ENCODE measurements around the gene PCBP3. TPM values are rescaled to one million over a fixed set of nuclear protein-coding genes. Genes with fewer than 3 reads are reported as not detected.

PCBP3 gene
- total RNA-seq, 1 donor from 2014 or later: 5.0 TPM

DNA sequence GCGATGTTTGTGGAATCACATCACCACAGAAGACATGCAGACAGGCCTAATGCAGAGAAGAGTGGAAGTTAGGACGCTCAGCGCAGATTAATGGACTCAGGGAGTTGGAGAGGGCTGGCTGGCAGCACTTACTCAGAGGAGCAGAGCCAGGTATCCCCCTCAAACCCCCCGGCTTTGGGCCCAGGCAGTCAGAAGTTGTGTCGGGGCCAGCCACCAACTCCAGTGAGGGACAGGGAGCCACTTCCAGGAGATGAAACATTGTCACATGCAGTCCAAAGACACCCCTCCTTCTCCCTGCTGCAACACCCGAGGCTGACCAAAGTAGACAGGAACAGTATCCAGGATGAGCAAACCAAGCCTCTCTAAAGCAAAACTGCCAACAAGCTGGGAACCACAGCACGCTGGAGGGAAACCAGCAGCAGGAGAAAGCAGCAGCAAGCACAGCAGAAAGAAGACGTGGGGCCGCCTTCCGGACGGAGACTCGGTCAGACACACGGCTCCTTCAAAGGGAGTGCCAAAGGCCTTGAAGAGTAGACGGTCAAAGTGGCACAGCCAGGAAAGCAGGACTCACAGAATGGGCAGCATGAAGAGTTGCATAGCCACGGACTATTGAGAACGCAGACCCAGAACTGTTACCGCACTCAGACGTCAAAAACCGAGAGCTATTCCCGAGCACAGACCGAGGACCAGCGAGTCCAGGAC, 149.3 kb downstream of the PCBP3 start:
- H3K4me3 Mint-ChIP-seq: no peak overlapping the region
- no peak for DNase-seq (ENCODE audit: low spot score in 2 of 2, unreplicated experiment in 2 of 2)
- peaks cover 50% of the 10 kb centered on the region for H3K27me3 Mint-ChIP-seq (ENCODE audit: low read depth)
- H3K4me1 Mint-ChIP-seq: no peaks in the 10 kb centered on the region
- TF ChIP-seq, protein P1, sequence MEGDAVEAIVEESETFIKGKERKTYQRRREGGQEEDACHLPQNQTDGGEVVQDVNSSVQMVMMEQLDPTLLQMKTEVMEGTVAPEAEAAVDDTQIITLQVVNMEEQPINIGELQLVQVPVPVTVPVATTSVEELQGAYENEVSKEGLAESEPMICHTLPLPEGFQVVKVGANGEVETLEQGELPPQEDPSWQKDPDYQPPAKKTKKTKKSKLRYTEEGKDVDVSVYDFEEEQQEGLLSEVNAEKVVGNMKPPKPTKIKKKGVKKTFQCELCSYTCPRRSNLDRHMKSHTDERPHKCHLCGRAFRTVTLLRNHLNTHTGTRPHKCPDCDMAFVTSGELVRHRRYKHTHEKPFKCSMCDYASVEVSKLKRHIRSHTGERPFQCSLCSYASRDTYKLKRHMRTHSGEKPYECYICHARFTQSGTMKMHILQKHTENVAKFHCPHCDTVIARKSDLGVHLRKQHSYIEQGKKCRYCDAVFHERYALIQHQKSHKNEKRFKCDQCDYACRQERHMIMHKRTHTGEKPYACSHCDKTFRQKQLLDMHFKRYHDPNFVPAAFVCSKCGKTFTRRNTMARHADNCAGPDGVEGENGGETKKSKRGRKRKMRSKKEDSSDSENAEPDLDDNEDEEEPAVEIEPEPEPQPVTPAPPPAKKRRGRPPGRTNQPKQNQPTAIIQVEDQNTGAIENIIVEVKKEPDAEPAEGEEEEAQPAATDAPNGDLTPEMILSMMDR (IDR thresholded peaks at IDR 0.05; ENCODE audit: unreplicated experiment): no peak
- no peaks in the 10 kb centered on the region for H3K36me3 Mint-ChIP-seq
- no peak overlapping the region for H3K27ac Mint-ChIP-seq
- H3K9me3 Mint-ChIP-seq: no peaks in the 10 kb centered on the region

GRCh38 chr21:45794027-45794426, 150.5 kb downstream of the PCBP3 start:
- no peaks in the 10 kb centered on the region for H3K9me3 Mint-ChIP-seq
- H3K27ac Mint-ChIP-seq: no peak overlapping the region
- TF ChIP-seq, protein P1 (IDR thresholded peaks at IDR 0.05; ENCODE audit: unreplicated experiment): no peak
- no peaks in the 10 kb centered on the region for H3K4me1 Mint-ChIP-seq
- no peaks in the 10 kb centered on the region for H3K36me3 Mint-ChIP-seq
- no peak overlapping the region for H3K4me3 Mint-ChIP-seq
- no peak for DNase-seq (ENCODE audit: low spot score in 2 of 2, unreplicated experiment in 2 of 2)
- H3K27me3 Mint-ChIP-seq (ENCODE audit: low read depth): peaks cover 48% of the 10 kb centered on the region

GRCh38 chr21:45796003-45796402, 152.5 kb downstream of the PCBP3 start:
- DNase-seq (ENCODE audit: low spot score in 2 of 2, unreplicated experiment in 2 of 2): no peak
- Mint-ChIP-seq H3K9me3 (no peaks in the 10 kb centered on the region), H3K27me3 (ENCODE audit: low read depth) (peaks cover 35% of the 10 kb centered on the region), H3K4me3 (no peak overlapping the region), H3K27ac (no peak overlapping the region), H3K4me1 (no peaks in the 10 kb centered on the region), H3K36me3 (no peaks in the 10 kb centered on the region)
- TF ChIP-seq, protein P1 (IDR thresholded peaks at IDR 0.05; ENCODE audit: unreplicated experiment): no peak

DNA sequence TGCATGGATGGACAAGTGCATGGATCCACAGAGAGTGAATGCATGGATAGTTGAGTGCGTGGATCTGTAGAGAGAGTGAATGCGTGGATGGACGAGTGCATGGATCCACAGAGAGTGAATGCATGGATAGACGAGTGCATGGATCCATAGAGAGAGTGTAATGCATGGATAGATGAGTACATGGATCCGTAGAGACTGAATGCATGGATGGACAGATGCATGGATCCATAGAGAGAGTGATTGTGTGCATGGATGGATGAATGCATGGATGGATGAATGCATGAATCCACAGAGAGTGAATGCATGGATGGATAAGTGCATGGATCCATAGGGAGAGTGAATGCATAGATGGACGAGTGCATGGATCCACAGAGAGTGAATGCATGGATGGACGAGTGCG, 153.8 kb downstream of the PCBP3 start:
- DNase-seq (ENCODE audit: low spot score in 2 of 2, unreplicated experiment in 2 of 2): no peak
- TF ChIP-seq, protein P1 (IDR thresholded peaks at IDR 0.05; ENCODE audit: unreplicated experiment): no peak
- Mint-ChIP-seq H3K4me1 (no peaks in the 10 kb centered on the region), H3K27me3 (ENCODE audit: low read depth) (peaks cover 32% of the 10 kb centered on the region), H3K36me3 (no peaks in the 10 kb centered on the region), H3K9me3 (no peaks in the 10 kb centered on the region), H3K27ac (no peak overlapping the region), H3K4me3 (no peak overlapping the region)

- H3K27ac Mint-ChIP-seq: no peak overlapping the region
- TF ChIP-seq, protein P1 (IDR thresholded peaks at IDR 0.05; ENCODE audit: unreplicated experiment): no peak
- no peaks in the 10 kb centered on the region for H3K4me1 Mint-ChIP-seq
- H3K27me3 Mint-ChIP-seq (ENCODE audit: low read depth): peaks cover 14% of the 10 kb centered on the region
- DNase-seq (ENCODE audit: low spot score in 2 of 2, unreplicated experiment in 2 of 2): no peak
- no peaks in the 10 kb centered on the region for H3K36me3 Mint-ChIP-seq
- no peak overlapping the region for H3K4me3 Mint-ChIP-seq
- no peaks in the 10 kb centered on the region for H3K9me3 Mint-ChIP-seq
These were observed 156.3 kb downstream of the PCBP3 start for GRCh38 chr21:45799765-45800338.

Measured in mesothelial cell of epicardium (in vitro differentiated cells).